Vagina (tissue), 2 donors: ENCODE results near the gene NACC2. TPM values are rescaled to one million over a fixed set of nuclear protein-coding genes. Genes with fewer than 3 reads are reported as not detected.
A peak's percentile ranks its signal among the peaks of the same experiment; 100 is the strongest.

Source experiments
- DNase-seq, 2 donors: peaks; one replicate each; pipeline ENCODE4 v3.0.0-alpha.2; 2017; ENCODE audit errors: extremely low spot score in 2 of 2
- H3K27ac ChIP-seq: fragments of 200-600 bp; sonication (generic); one replicate; pipeline ENCODE4 v1.5.1; 2019
- H3K27me3 ChIP-seq: fragments of 200-600 bp; sonication (generic); one replicate; pipeline ENCODE4 v1.5.1; 2019
- H3K36me3 ChIP-seq, 2 donors: fragments of 200-600 bp; sonication (generic); one replicate each; pipeline ENCODE4 v1.5.1; 2017 to 2019
- H3K4me1 ChIP-seq: fragments of 200-600 bp; sonication (generic); one replicate; pipeline ENCODE4 v1.5.1; 2019
- H3K4me3 ChIP-seq, 2 donors: fragments of 200-600 bp; sonication (generic); 1 replicate in 1 of 2; 2 replicates in 1 of 2; pipeline ENCODE4 v1.5.1; 2016 to 2019
- H3K9me3 ChIP-seq: fragments of 200-600 bp; sonication (generic); one replicate; pipeline ENCODE4 v1.5.1; 2019
- CTCF ChIP-seq, 3 experiments: fragments of 450-650 bp in 2 of 3; fragments of 200-600 bp in 1 of 3; sonication (generic) in 1 of 3; IDR thresholded peaks; one replicate each; pipeline ENCODE4 v1.5.1; 2017 to 2019; ENCODE audit warnings: antibody characterized with exemption in 3 of 3, mild to moderate bottlenecking in 2 of 3, moderate library complexity in 2 of 3
- POLR2A ChIP-seq, 2 donors: fragments of 450-650 bp; IDR thresholded peaks; one replicate each; pipeline ENCODE4 v1.6.1; 2017; ENCODE audit warnings: antibody characterized with exemption in 2 of 2, mild to moderate bottlenecking in 2 of 2, moderate library complexity in 2 of 2
- POLR2AphosphoS5 ChIP-seq, 2 donors: sonication (generic); formaldehyde crosslinking; IDR thresholded peaks; one replicate each; pipeline ENCODE4 v1.9.0; 2017; ENCODE audit warnings: antibody characterized with exemption in 2 of 2, mild to moderate bottlenecking in 2 of 2, low read depth in 1 of 2; ENCODE audit not compliant: insufficient read depth in 1 of 2
- intact Hi-C: fragments of 100-400 bp; cut with DNase I; formaldehyde crosslinking; loops from one replicate; pipeline ENCODE4 v1.15.1; 2023
- total RNA-seq: library from RNA; depleted of rRNA; stranded (reverse); fragments of >200 nt; gene quantifications from one replicate; pipeline ENCODE4 v1.2.3, GENCODE V29; 2016

The NACC2 gene
- total RNA-seq, 1 donor from 2014 or later = 21.1 TPM

- no peaks in the 10 kb centered on the region for H3K27me3 ChIP-seq
- no peak overlapping the region for H3K4me3 ChIP-seq
- no peak for DNase-seq
- no peaks in the 10 kb centered on the region for H3K9me3 ChIP-seq
- no peak overlapping the region for H3K27ac ChIP-seq
- intact Hi-C loops = loop anchor here (2.0 to 5.0 kb wide), 2 partner anchors 151 to 260 kb away; no protein-coding TSS in a partner anchor
- no peak for TF ChIP-seq CTCF (IDR thresholded peaks at IDR 0.05)
- peaks cover 35% of the 10 kb centered on the region for H3K4me1 ChIP-seq
- no peaks in the 10 kb centered on the region for H3K36me3 ChIP-seq
Measured at GRCh38 chr9:136121801-136122200, 26.7 kb upstream of the NACC2 start.

GRCh38 chr9:136120438-136120844, 25.4 kb upstream of the NACC2 start:
- Histone ChIP-seq H3K27me3 (no peaks in the 10 kb centered on the region), H3K36me3 (peaks cover 0 to 9% of the 10 kb centered on the region in 2 donors), H3K27ac (no peak overlapping the region), H3K4me1 (peaks cover 42% of the 10 kb centered on the region), H3K4me3 (no peak overlapping the region), H3K9me3 (no peaks in the 10 kb centered on the region)
- TF ChIP-seq POLR2A (IDR thresholded peaks at IDR 0.05) (no peak), POLR2AphosphoS5 (IDR thresholded peaks at IDR 0.05; ENCODE audit: insufficient read depth in 1 of 2, low read depth in 1 of 2) (no peak), CTCF (IDR thresholded peaks at IDR 0.05) (no peak)
- no peak for DNase-seq
- intact Hi-C loops = loop anchor here (5.0 kb wide), 1 partner anchor 258 kb away; no protein-coding TSS in a partner anchor

- Histone ChIP-seq H3K27ac (no peak overlapping the region), H3K4me3 (peak overlapping the region; percentile 67 to 92), H3K4me1 (peaks cover 42% of the 10 kb centered on the region), H3K27me3 (no peaks in the 10 kb centered on the region), H3K36me3 (peaks cover 0 to 9% of the 10 kb centered on the region in 2 donors), H3K9me3 (no peaks in the 10 kb centered on the region)
- intact Hi-C loops = loop anchor here (2.0 to 5.0 kb wide), 3 partner anchors 27 to 258 kb away; no protein-coding TSS in a partner anchor
- TF ChIP-seq CTCF (IDR thresholded peaks at IDR 0.05) = no peak
- no peak for TF ChIP-seq POLR2A (IDR thresholded peaks at IDR 0.05)
- TF ChIP-seq POLR2AphosphoS5 (IDR thresholded peaks at IDR 0.05; ENCODE audit: insufficient read depth in 1 of 2, low read depth in 1 of 2) = no peak
- DNase-seq = no peak
Measured at GRCh38 chr9:136119883-136120393, 24.8 kb upstream of the NACC2 start.

GRCh38 chr9:136119061-136119882, 24.2 kb upstream of the NACC2 start:
- intact Hi-C loops = loop anchor here (2.0 kb wide), 2 partner anchors 26 to 154 kb away; no protein-coding TSS in a partner anchor

More at GRCh38 chr9:136119061-136119882, 24.2 kb upstream of the NACC2 start:
- no peaks in the 10 kb centered on the region for H3K9me3 ChIP-seq
- no peaks in the 10 kb centered on the region for H3K27me3 ChIP-seq
- peak overlapping the region; percentile 92 for H3K27ac ChIP-seq
- peak overlapping the region; percentile 67 to 92 for H3K4me3 ChIP-seq
- peaks cover 42% of the 10 kb centered on the region for H3K4me1 ChIP-seq
- DNase-seq = no peak
- peaks cover 0 to 9% of the 10 kb centered on the region in 2 donors for H3K36me3 ChIP-seq
- TF ChIP-seq POLR2A (IDR thresholded peaks at IDR 0.05) = peak in 1 of 2 donors; percentile 91
- peak in 1 of 3 experiments; percentile 11 for TF ChIP-seq CTCF (IDR thresholded peaks at IDR 0.05)
- TF ChIP-seq POLR2AphosphoS5 (IDR thresholded peaks at IDR 0.05; ENCODE audit: insufficient read depth in 1 of 2, low read depth in 1 of 2) = peak in 1 of 2 donors; percentile 92
